ENCODE data around the gene CADM3. TPM values are rescaled to one million over a fixed set of nuclear protein-coding genes. Genes with fewer than 3 reads are reported as not detected.

Gene CADM3, protein sequence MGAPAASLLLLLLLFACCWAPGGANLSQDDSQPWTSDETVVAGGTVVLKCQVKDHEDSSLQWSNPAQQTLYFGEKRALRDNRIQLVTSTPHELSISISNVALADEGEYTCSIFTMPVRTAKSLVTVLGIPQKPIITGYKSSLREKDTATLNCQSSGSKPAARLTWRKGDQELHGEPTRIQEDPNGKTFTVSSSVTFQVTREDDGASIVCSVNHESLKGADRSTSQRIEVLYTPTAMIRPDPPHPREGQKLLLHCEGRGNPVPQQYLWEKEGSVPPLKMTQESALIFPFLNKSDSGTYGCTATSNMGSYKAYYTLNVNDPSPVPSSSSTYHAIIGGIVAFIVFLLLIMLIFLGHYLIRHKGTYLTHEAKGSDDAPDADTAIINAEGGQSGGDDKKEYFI
- total RNA-seq: 1 to 10 TPM; 7.2 to 8.7 TPM

DNA sequence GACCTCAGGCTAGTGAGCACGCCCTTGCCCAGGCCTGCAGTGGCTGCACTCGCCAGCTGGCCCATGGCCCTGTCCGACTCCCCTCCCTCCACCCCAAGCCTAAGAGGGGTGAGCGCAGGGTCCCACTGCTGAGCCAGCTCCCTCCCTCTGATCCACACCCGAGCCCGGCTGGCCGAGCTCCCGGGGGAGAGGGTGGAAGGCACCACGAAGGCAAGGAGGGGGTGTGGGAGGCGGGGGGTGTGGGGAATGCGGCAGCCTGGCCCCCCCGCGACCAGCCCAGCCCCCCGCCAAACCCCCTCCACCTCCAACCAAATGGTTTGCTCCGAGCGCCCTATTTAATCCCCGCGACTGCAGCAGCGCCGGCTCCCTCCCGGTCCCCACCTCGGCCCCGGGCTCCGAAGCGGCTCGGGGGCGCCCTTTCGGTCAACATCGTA, at the start of gene CADM3:
Gene CADM3 (plus strand): TSS at position 362 of the 434 bp plus-strand sequence. CDS start 151 bp downstream, outside the sequence.
- DNase-seq (ENCODE audit: low spot score): no peak
- Histone ChIP-seq H3K27me3 (replicated peaks; ENCODE audit: insufficient read depth) (no peaks in the 10 kb centered on the region), H3K4me3 (peak within 1 kb of the TSS; percentile 32)

DNA sequence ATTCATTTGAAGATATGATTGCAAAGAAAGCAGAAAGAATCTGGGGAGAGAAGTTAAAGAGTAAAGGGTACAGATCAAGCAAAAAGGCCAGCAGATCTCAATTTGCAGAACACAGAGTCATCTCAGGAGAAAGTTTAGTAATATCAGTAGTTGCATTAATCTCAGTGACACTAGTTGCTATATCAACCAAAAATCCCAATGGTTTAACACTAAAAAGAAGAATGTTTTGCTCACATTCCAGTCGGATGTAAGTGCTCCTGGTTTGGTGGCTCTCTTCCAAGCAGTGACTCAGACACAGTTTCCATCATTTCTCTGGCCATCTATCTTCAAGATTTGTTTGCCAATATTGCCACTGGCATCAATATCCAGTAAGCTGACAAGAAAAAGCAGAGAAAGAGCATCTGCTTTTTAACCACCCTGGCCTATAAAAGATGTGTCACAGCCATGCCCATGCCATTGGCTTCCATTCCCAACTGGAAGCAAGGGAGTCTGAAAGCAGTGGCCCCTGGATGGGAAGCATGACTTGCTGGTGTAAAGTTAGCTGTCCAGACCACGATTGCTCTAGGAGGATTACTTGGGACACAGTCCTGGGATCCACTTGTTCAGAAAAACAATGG, 49.3 kb upstream of the CADM3 start:
- no peak overlapping the region for H3K27ac ChIP-seq
- DNase-seq (ENCODE audit: low spot score) (no peak), ATAC-seq (ENCODE audit: insufficient number of reproducible peaks, low FRiP score, low read depth) (no peak)
- TF ChIP-seq, protein P1, sequence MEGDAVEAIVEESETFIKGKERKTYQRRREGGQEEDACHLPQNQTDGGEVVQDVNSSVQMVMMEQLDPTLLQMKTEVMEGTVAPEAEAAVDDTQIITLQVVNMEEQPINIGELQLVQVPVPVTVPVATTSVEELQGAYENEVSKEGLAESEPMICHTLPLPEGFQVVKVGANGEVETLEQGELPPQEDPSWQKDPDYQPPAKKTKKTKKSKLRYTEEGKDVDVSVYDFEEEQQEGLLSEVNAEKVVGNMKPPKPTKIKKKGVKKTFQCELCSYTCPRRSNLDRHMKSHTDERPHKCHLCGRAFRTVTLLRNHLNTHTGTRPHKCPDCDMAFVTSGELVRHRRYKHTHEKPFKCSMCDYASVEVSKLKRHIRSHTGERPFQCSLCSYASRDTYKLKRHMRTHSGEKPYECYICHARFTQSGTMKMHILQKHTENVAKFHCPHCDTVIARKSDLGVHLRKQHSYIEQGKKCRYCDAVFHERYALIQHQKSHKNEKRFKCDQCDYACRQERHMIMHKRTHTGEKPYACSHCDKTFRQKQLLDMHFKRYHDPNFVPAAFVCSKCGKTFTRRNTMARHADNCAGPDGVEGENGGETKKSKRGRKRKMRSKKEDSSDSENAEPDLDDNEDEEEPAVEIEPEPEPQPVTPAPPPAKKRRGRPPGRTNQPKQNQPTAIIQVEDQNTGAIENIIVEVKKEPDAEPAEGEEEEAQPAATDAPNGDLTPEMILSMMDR (IDR thresholded peaks at IDR 0.05): no peak
- H3K9me3 ChIP-seq: no peaks in the 10 kb centered on the region
- H3K4me1 ChIP-seq (ENCODE audit: control insufficient read depth in 1 of 2, low read depth in 2 of 2): no peaks in the 10 kb centered on the region
- no peak overlapping the region for H3K4me3 ChIP-seq
- no peaks in the 10 kb centered on the region for H3K27me3 ChIP-seq (replicated peaks; ENCODE audit: insufficient read depth)
- H3K36me3 ChIP-seq: no peaks in the 10 kb centered on the region

More for the DNA sequence above, at the start of gene CADM3:
- Histone ChIP-seq H3K9me3 (no peaks in the 10 kb centered on the region), H3K4me1 (ENCODE audit: control insufficient read depth in 1 of 2, low read depth in 2 of 2) (peaks cover 0 to 11% of the 10 kb centered on the region in 2 donors), H3K36me3 (no peaks in the 10 kb centered on the region), H3K27ac (no peak within 1 kb of the TSS)
- no peak for ATAC-seq (ENCODE audit: insufficient number of reproducible peaks, low FRiP score, low read depth)
- TF ChIP-seq, protein P1 (IDR thresholded peaks at IDR 0.05): no peak

DNA sequence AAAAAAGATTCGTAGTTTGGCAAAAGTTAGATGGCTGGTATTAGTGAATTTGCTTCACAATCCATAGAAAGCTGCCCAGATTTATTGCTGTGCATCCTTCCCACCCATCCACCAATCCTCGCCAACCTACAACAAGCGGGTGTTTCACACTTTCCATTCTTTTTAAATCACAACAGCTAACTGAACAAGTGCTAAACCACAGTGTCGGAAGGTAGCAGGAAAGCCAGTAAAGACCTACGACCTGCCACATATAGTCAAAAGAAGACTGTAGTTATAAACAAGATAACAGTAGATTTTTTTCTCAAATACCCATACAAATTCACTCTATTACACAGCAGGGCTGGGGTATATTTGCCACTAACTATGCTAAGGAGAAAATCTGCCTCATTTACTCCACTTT, 47.8 kb upstream of the CADM3 start:
- no peak overlapping the region for H3K4me3 ChIP-seq
- H3K27me3 ChIP-seq (replicated peaks; ENCODE audit: insufficient read depth): no peaks in the 10 kb centered on the region
- DNase-seq (ENCODE audit: low spot score) (no peak), ATAC-seq (ENCODE audit: insufficient number of reproducible peaks, low FRiP score, low read depth) (no peak)
- no peak overlapping the region for H3K27ac ChIP-seq
- no peaks in the 10 kb centered on the region for H3K9me3 ChIP-seq
- no peaks in the 10 kb centered on the region for H3K4me1 ChIP-seq (ENCODE audit: control insufficient read depth in 1 of 2, low read depth in 2 of 2)
- TF ChIP-seq, protein P1 (IDR thresholded peaks at IDR 0.05): no peak
- H3K36me3 ChIP-seq: no peaks in the 10 kb centered on the region

DNA sequence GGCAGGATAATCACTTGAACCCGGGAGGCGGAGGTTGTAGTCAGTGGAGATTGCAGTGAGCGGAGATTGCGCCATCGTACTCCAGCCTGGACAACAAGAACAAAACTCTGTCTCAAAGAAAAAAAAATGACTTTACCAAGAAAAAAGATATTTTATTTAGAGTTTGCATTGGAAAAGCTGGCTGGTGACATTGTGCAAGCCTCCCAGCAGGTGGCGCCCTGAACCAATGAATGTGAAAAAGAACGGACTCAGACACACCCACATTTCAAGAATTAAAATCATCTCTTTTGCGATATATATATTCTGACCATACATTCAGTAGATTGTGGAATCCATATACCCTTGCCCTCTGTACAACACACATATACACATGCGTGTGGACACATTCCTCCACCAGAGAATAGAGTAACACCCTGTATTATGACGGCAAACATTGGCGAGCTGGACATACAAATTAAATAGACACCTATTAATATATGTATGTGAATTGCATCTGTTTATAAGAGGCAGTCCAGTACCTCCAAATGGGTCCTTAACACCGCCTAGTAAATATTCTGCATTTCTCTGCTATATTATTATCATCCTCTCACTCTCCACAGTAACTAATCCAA, 39.0 kb upstream of the CADM3 start:
- Histone ChIP-seq H3K27me3 (replicated peaks; ENCODE audit: insufficient read depth) (no peaks in the 10 kb centered on the region), H3K9me3 (no peaks in the 10 kb centered on the region), H3K4me3 (no peak overlapping the region), H3K27ac (no peak overlapping the region), H3K36me3 (no peaks in the 10 kb centered on the region), H3K4me1 (ENCODE audit: control insufficient read depth in 1 of 2, low read depth in 2 of 2) (no peaks in the 10 kb centered on the region)
- ATAC-seq (ENCODE audit: insufficient number of reproducible peaks, low FRiP score, low read depth) (no peak), DNase-seq (ENCODE audit: low spot score) (no peak)
- TF ChIP-seq, protein P1 (IDR thresholded peaks at IDR 0.05): peak; percentile 50

DNA sequence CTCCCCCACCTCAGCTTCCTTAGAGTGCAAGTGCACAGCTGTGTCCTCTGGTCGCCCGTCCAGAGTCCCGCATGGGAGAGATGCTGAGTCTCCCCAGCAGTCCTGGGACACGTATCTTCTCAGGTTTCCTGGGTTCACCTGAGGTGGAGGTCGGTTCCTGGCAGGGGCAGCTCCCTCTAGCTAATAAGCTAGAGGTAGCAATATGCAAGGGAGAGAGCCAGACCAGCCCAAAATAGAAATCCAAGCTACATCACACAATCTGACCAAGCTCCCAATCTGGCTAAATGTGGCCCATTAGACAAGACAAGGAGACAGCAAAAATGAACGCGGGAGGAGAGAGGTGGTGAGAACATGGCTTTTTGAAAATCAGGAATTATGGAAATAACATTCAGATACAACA, 30.9 kb upstream of the CADM3 start:
- no peaks in the 10 kb centered on the region for H3K27me3 ChIP-seq (replicated peaks; ENCODE audit: insufficient read depth)
- no peak overlapping the region for H3K4me3 ChIP-seq
- no peak overlapping the region for H3K27ac ChIP-seq
- no peak for DNase-seq (ENCODE audit: low spot score)
- H3K9me3 ChIP-seq: no peaks in the 10 kb centered on the region
- H3K36me3 ChIP-seq: no peaks in the 10 kb centered on the region
- TF ChIP-seq, protein P1 (IDR thresholded peaks at IDR 0.05): no peak
- ATAC-seq (ENCODE audit: insufficient number of reproducible peaks, low FRiP score, low read depth): no peak
- H3K4me1 ChIP-seq (ENCODE audit: control insufficient read depth in 1 of 2, low read depth in 2 of 2): no peaks in the 10 kb centered on the region
